GM10847 (cell line): ENCODE measurements around the gene GIPC1.

Source experiments
- POLR2A ChIP-seq: IDR thresholded peaks from 2 replicates; pipeline ENCODE4 v1.6.1; 2011; ENCODE audit not compliant: insufficient read length; ENCODE audit errors: extremely low read depth

Gene GIPC1

DNA sequence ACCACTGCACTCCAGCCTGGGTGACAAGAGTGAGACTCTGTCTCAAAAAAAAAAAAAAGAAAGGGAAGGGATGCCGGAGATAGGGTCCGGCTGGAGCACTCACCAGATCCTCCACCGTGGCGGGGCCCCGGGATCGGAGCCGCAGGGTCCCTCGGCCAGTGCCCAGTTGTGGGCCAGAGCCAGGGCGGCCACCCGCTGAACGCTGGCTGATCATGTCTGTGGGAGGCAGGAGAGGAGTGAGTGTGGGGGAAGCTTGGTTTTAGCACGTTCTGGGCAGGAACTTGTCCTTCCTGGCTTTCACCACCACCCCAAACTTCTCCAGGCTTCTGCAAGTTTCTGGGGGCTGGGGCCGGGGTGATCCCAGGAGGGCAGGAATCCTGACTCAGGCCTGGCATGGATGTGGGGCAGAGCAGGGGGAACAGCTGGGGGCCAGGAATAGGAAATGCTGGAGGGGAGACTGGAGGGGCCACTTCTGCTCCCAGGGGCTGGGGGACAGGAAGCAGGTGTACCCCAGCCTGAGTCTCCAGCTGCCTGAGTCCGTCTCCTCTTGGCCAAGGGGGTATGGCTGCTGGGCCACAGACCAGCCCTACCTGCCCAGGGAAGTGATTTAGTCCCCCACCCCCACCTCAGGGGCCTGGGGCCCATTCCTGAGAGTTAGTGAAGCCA is 16.5 kb downstream of the GIPC1 start:
- no peak for TF ChIP-seq POLR2A

DNA sequence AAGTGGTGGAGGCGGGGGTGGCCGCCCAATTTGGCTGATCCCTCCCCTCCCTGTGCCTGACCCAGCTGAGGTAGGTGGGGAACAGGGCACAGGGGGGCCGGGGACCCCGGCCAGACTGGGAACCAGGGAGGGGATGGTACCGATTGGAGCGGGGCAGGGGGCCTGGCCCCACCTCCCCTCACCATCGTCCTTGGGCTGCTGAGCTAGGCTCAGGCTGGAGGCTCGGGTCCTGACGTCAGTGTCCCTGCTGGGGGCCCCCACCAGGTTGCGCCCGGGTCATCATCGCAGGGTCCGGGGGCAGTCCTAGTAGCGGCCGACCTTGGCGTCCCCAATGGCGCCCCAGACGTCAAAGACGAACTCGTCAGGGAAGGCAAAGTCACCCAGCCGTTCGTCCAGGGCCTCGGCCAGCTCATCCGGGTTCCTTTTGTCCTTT is 17.8 kb downstream of the GIPC1 start:
- no peak for TF ChIP-seq POLR2A

DNA sequence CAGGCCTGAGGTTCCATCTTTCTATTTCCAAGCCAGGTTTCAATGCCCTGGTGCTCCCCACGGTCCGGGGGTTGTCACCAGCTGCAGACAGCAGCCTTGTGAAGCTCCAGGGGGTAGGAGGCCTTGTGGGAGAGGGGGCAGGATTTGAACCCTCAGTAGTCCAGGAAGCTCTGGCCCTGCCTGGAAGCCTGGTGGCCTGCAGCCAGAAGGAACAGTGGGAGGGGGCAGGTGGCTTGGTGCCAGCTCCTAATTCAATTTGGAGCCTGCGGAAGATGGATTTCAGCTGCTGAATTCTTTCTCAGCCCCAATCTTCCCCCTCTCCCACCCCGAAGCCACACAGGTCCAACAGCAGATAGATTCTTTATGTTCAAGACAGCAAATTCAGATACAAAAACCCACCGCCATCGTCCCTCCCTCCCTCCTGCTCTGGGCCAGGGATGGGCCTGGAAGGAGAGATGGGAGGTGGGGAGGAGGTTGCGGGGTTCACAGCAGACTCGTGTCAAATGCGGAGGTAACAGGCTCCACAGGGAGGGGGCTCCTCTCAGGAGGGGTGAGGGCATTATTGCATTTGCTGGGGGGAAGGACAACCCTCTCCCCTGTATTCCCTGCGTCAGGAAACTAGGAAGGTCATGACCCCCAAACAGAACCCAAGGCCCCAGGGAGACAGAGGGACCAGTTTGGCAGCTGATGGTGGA is 18.4 kb downstream of the GIPC1 start:
- TF ChIP-seq POLR2A = no peak

DNA sequence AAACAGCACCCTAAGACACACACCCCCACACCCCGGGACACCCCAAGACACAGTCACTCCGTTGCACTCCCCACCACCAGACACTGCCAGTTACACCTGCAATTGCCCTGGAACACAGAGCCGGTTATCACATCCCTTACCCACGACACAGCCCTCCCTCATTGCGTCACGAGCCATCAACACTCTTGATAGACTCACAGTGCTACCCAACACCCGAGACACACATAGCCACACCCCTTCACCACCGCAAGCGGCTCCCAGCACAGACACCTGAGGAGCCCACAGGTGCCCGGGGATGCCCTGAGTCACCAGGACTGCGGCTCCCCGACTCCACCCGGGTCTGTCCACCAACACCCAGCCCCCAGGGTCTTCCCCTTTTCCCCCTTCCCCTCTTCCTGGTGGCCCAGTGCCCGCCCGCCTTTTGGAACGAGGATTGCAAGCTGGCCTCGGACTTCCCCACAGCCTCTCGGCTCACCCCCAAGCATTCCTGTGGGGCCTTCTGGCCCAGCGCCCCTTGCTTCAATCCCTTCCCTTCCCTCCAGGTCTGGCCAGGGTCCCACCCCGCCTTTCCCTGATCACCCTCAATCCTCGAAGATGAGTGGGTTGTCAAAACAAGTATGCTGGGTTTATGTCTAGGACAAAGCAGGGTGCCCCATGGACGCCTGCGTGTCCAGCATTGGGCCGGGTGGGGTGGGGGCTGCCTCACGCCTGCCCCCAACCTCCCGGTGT is 19.1 kb downstream of the GIPC1 start:
- no peak for TF ChIP-seq POLR2A

DNA sequence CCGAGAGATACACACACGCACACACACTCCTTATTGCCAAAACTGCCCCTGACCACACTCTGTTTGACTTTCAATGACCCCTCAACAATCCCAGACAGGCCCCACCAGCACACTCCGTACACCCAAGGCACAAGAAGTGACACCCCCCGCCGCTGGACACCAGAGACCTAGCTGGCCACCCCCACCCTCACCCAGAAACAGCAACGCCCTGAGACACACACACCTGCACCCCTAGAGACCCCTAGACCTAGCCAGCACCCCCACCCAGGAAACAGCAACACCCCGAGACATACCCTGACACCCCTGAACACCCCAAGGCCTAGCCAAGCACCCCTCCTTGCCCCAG is 19.6 kb downstream of the GIPC1 start:
- no peak for TF ChIP-seq POLR2A

DNA sequence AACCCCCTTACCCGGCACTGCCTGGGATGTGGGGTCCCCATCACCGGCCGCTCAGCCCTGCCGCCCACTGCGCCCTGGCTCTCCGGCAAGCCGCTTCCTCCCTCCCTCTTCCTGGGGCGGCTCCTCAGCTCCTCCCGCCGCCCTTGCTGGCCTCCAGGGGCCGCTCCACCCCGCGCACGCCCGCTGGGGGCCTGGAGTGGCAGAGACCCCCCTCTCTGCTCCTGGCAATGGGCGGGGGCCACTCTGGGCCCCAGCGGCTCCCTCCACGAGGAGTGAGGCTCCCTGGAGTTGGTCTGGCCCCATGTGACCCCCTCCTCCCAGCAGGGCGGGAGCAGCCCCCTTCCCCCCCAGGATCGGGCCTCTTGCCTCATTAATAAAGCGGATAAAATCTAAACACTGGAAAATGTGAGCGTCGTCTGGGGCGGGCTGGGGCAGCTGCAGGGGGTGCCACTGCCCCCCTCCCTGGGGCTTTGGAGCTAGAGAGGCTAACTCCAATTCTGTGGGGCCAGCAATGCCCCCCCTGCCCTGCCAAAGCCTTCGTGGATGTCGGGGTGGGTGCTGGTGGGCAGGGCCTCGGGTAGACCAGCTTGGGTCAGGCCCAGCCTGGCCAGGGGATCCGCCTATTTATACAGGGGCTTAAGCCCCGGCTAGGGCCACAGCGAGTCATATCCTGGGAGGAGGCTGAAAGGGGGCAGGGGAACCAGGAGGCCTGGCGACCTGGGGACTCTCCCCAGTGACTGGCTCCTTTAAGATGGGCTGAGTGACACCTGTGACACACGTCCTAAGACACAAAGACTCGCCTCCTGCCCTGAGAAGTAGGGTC is 20.5 kb downstream of the GIPC1 start, which contains the start of gene PTGER1:
Gene PTGER1 (minus strand): TSS at position 104 of the 823 bp plus-strand sequence. CDS start 1,034 bp downstream, outside the sequence.
- no peak for TF ChIP-seq POLR2A

DNA sequence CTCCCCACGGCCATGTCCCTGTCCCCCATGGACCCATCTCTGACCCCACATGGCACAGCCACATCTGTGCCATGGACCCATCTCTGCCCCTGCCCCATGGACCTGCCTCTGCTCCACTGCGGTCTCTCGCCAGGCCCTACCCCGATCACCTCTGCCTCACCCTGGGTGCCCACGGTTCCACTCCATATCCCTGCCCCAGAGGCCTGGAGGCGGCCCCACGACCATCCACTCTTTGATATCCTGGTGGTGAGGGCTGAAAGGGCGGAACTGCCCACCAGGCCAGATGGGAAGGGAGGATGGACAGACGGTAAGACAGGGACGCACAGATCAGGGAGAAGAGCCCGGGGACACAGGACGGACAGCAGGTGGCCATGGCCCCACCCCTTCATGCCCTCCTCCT is 21.1 kb downstream of the GIPC1 start:
- no peak for TF ChIP-seq POLR2A

DNA sequence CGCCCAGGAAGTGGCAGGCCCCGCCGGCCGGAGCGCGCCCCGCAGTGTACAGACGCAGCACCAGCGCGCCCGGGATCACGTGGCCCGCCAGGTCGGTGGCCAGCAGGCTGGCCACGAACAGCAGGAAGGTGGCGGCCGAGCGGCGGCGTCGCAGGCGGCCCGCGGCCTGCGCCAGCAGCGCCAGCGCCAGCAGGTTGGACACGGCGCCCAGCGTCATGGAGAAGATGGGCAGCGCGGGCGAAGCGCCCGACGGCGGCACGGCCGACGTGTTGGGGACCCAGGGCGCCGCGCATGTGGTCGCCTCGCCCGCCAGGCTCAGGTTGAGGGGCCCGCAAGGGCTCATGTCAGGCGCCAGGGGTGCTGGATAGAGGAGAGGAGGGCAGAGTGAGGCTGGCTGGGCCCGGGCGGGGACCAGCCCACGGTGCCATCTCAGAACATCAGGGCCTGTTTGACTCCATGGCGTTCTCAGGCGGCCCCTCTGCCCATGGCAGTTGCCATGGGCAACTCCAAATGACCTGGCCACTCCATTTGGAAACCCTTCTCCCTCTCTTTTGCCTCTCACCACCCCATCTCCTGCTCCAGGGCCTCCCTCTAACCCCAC is 21.8 kb downstream of the GIPC1 start:
- no peak for TF ChIP-seq POLR2A

DNA sequence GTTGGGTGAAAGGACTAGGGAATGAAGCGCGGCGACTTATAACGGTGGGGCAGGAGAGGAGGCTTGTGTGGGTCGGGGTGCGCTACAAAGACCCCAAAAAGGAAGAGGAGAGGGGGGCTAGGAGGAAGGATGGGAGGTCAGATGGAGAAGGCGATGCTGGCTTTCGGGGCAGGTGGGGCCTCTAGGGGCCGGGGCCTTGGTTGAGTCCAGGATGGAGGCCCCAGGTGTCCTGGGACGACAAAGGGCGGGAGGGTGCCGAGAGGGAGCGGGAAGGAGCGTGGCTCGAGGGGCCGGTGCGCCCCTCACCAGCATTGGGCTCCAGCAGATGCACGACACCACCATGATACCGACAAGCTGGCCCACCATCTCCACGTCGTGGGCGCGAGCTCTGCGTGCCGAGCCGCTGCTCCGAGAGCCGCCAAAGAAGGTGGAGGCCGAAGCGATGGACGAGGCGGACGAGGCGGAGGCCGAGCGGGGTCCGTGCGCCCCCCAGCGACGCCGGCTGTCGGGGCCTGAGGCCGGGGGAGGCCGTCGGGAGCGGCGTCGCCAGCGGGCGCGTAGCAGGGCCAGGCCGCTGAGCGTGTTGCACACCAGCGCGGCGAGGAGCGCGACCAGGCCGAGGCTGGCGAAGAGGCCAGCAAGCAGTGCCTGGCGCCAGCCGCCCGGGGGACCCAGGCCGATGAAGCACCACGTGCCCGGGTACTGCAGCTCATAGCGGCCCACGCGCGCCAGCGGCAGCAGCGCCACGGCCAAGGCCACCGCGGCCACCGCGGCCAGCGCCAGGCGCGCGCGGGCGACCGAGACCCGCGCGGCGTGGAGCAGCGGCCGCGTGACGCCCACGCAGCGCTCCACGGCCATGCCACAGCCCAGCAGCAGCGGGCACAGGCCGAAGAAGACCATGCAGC is 22.6 kb downstream of the GIPC1 start:
- no peak for TF ChIP-seq POLR2A

DNA sequence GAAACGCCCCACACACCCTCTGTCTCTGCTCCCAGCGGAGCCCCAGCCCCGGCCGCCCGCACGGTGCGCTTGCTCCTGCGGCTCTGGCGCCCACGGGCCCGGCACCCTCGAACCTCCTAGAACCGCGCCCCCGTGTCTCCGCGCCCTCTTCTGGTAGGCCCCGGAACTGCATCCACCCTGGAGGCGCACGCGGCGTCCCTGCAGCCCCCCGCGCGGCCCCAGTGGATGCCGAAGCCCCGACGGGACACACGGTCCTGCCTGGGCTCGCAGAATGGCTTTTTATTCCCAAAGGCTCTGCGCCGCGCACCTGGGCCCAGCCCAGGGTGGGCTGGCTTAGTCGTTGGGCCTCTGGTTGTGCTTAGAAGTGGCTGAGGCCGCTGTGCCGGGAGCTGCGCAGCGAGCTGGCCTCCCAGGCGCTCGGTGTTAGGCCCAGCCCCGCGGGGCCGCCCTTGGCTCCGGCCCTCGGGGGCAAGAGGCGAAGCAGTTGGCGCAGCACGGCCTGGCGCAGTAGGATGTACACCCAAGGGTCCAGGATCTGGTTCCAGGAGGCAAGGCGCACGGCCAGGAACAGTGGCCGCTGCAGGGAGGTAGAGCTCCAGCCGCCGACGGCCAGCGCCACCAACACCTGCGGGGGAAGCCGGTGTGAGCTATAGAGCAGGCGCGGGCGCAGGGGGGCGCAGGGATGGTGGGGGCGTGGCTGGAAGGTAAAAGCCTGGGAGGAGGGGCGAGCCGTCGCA is 23.6 kb downstream of the GIPC1 start:
- no peak for TF ChIP-seq POLR2A

DNA sequence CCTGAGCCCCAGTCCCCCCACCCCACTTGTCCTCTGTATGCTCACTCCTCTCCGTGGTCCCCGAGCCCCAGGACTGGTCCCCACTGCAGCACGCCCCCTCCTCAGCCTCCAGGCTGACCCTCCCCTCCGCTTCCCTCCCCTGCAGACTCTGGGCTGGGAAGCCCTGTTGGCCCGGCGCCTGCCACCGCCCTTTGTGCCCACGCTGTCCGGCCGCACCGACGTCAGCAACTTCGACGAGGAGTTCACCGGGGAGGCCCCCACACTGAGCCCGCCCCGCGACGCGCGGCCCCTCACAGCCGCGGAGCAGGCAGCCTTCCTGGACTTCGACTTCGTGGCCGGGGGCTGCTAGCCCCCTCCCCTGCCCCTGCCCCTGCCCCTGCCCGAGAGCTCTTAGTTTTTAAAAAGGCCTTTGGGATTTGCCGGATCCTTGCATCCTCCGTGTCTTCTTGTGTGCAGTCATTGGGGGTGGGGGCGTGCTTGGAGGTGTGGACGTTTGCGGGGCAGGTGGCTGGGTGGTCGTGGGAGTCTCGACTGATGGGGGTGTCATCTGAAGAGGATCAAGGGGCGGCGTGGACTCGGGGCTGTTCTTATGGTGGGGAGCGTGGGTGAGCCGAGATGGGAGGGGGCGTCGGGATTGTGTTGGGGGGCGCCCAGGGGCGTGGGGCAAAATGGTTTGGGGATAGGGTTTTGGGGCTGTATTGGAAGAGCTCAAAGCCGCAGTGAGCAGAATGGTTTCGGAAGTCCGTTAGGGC is 24.3 kb downstream of the GIPC1 start:
- no peak for TF ChIP-seq POLR2A

DNA sequence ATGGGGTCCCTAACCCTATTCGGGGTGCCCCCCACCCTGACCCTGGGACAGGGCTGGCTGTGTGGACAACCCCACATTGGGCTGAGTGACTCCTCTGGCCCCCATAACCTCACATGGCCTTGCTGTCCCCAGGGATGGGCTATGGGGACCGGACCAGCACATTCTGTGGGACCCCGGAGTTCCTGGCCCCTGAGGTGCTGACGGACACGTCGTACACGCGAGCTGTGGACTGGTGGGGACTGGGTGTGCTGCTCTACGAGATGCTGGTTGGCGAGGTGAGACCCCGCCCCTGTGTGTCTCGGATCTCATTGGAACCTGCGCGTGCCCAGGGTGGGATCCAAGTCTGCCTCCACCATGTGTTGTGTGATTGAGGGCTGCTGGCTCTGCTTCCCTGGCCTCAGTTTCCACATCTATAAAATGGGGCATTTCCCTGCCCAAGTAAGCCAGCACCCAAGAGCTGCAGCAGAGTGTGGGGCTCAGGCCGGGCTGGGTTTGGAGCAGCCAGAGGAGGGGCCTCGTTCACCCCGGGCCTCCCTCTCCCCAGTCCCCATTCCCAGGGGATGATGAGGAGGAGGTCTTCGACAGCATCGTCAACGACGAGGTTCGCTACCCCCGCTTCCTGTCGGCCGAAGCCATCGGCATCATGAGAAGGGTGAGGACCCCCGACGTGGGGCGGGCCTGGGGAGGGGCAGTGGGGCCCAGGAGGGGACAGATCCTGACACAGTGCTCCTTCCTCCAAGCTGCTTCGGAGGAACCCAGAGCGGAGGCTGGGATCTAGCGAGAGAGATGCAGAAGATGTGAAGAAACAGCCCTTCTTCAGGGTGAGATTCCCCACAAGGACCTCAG is 25.7 kb downstream of the GIPC1 start:
- no peak for TF ChIP-seq POLR2A

DNA sequence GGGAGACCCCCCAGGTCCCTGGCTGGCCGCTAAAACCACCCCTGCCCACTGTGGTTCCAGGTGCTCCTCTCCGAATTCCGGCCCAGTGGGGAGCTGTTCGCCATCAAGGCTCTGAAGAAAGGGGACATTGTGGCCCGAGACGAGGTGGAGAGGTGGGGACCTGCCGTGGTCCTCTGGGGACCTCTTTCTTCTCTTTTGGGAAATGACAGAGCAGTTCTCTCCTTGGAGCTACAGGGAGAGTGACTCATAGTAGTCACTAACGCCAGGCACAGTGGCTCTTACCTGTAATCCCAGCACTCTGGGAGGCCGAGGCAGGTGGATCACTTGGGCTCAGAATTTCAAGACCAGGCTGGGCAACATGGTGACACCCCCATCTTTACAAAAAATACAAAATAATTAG is 28.1 kb downstream of the GIPC1 start:
- TF ChIP-seq POLR2A = no peak
